Ishikawa (cell line): ENCODE results near the gene DCXR.

Experiments
- CEBPB ChIP-seq: IDR thresholded peaks from 2 replicates; pipeline ENCODE4 v1.6.1; 2012
- EGR1 ChIP-seq: IDR thresholded peaks from 2 replicates; pipeline ENCODE4 v1.6.1; 2012
- EP300 ChIP-seq: IDR thresholded peaks from 2 replicates; pipeline ENCODE4 v1.6.1; 2012; ENCODE audit warnings: borderline replicate concordance
- RAD21 ChIP-seq: IDR thresholded peaks from 2 replicates; pipeline ENCODE4 v1.6.1; 2012; ENCODE audit warnings: low read depth
- TAF1 ChIP-seq: IDR thresholded peaks from 2 replicates; pipeline ENCODE4 v1.6.1; 2012; ENCODE audit warnings: low read depth, mild to moderate bottlenecking
- TEAD4 ChIP-seq: IDR thresholded peaks from 2 replicates; pipeline ENCODE4 v1.6.1; 2012
- YY1 ChIP-seq: IDR thresholded peaks from 2 replicates; pipeline ENCODE4 v1.6.1; 2012; ENCODE audit warnings: low read depth
- TF ChIP-seq, protein P1 (sequence below): IDR thresholded peaks from 2 replicates; pipeline ENCODE4 v1.6.1; 2012; ENCODE audit warnings: low read depth, mild to moderate bottlenecking

DNA sequence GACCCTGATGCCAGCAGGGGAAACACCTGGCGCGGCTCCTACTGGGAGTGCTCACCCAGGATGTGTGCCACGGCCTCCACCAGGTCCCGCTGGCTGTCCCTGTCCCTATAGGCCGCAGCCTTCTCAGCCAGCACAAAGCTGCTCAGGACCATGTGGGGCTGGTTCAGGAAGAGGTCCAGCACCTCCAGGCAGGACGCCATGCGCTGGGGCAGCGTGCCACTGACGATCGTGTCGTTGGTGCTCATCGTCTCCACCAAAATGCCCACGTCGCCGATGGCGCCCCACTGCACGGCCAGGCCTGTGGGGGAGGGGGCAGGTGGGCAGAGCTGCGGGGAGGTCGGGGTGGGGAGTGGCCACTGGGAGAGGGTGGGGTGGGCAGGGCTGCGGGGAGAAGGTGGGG is 44.0 kb upstream of the DCXR start:
- TF ChIP-seq EP300 (no peak), YY1 (no peak), RAD21 (no peak), CEBPB (no peak), TAF1 (no peak), EGR1 (no peak), TEAD4 (no peak)
- TF ChIP-seq, protein P1, sequence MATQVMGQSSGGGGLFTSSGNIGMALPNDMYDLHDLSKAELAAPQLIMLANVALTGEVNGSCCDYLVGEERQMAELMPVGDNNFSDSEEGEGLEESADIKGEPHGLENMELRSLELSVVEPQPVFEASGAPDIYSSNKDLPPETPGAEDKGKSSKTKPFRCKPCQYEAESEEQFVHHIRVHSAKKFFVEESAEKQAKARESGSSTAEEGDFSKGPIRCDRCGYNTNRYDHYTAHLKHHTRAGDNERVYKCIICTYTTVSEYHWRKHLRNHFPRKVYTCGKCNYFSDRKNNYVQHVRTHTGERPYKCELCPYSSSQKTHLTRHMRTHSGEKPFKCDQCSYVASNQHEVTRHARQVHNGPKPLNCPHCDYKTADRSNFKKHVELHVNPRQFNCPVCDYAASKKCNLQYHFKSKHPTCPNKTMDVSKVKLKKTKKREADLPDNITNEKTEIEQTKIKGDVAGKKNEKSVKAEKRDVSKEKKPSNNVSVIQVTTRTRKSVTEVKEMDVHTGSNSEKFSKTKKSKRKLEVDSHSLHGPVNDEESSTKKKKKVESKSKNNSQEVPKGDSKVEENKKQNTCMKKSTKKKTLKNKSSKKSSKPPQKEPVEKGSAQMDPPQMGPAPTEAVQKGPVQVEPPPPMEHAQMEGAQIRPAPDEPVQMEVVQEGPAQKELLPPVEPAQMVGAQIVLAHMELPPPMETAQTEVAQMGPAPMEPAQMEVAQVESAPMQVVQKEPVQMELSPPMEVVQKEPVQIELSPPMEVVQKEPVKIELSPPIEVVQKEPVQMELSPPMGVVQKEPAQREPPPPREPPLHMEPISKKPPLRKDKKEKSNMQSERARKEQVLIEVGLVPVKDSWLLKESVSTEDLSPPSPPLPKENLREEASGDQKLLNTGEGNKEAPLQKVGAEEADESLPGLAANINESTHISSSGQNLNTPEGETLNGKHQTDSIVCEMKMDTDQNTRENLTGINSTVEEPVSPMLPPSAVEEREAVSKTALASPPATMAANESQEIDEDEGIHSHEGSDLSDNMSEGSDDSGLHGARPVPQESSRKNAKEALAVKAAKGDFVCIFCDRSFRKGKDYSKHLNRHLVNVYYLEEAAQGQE, result no peak
